T-helper 2 cell (primary cell): Measurements from ENCODE around the gene PKIG.
"Not testable (repeated sequence)": the region's sequence is repeated elsewhere in the genome, so short reads cannot be mapped to it uniquely, and the experiment has no call there.

Experiments
- DNase-seq, 5 experiments: peaks; one replicate each; pipeline versions ENCODE4 v3.0.0 to v3.0.0-alpha.2; 2012 to 2022

Gene PKIG

DNA sequence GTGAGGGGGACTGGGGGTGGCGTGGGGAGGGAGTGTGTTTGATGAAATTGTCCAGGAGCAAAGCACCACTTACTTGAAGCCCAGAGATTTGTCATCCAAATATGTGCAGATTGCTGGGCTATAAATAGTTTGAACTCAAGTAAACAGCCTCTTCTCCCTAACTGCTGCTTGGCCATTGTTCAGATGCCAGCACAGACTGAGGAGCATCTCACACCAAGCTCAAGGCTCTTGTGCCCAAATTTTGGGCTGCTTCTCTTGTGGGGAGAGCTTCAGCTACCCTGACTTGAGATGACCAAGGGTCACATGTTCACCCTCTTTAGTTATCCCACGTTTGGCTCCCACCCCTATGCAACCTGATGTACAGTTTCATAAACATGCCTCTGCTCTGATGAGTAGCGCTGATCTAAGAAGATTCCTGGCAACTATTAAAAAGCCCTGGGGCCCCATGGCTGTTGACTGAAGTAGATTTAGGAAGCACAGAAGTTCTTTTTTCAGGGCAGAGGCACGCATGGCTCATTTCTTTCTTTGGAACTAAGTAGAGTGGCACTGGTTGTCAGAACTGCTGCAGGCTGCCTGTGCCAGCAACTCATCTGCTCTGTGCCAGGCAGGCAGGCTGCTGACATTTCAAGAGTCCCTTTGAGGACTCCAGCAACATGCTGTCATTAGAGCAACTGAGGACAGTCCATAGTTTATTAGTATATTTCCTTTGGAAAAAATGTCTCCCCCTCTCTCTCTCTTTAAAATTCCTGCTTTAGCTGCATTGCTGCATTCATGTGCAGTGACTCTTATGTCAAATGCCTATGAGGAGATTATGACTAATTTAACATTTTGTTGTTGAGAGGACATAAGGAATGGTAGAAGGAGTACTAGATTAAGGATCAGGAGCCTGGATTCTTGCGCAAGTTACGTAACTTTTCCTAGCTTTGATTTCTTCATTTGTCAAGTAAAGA, 9.6 kb upstream of the PKIG start:
- no peak for DNase-seq

DNA sequence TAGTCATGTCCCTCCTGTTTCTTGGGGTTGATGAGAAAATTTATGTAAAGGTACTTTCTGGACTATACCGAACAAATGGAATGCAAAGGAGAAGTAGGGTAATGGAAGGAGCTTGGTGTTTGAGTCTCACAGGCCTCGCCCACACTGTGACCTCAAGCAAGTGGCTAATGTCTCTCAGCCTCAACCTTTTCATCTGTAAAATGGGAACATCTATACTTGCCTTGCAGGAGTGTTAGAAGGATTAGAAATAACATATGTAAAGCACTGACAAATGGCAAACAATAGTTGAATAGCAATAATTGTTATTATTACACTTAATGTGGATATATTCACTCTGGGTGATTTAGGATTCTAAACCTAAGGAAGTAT, 8.9 kb upstream of the PKIG start:
- no peak for DNase-seq

DNA sequence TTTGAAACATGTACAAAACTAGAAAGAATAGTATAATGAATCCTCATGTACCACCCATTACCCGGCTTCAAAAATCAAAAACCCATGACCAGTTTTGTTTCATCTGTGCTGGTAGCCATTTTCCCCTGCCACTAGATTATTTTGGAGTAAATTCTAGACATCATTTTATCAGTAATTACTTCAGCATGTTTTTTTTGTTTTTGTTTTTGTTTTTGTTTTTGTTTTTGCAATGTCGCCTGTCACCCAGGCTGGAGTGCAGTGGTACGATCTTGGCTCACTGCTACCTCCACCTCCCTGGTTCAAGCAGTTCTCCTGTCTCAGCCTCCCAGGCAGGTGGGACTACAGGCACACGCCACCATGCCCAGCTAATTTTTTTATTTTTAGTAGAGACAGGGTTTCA, 8.0 kb upstream of the PKIG start:
- DNase-seq: no peak

DNA sequence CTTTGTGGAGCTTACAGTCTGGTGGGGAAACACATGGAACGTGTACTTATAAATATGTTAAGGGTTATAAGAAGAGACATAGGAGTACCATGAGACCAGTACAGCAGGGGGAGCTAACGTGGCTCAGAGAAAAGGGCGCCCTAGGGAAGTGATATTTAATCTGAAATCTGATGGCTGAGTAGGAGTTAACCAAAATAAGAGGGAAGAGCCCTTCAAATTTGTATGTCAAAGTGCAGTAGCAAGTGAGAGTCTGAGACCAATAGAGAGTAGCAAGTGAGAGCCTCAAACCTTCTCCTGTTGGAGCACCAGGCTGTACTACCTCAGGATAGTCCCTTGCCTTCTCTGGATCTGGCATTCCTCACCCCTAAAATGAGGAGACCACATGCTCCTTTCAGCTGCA, 6.1 kb upstream of the PKIG start:
- no peak for DNase-seq

DNA sequence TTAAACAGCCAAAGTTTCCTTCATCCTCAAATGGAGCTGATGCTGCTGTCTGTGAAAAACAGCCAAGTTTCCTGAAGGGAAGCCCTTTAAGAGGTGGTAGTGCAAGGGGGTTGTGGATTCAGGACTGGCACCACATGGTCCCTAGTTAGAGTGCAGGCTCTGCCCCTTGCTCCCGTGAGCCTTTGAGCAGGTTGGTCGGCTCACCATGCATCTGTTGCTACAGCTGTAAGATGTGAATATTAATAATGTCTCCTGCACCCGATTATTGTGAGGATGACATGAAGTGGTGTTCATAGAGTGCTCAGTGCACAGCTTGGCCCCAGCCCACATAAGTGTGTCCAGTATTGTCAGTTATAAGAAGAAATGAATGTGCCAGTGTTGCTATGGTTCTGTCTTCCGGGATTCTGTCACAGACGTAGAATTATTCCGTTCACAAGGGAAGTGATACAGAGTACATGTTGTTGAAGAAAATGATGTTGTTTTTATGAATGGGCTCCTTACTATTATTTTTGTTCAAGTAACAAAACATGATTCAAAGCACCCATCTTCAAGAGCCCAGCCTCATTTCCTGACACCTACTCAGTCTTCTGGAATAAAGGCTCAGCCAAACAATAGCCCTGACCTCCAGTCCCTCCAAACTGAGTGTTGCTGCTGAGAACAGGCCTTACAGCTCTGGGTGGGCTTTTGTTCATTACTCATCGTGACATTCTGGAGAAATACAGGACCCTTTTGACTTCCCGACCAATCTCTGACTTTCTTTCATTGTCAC, 2.9 kb upstream of the PKIG start:
- DNase-seq: no peak

DNA sequence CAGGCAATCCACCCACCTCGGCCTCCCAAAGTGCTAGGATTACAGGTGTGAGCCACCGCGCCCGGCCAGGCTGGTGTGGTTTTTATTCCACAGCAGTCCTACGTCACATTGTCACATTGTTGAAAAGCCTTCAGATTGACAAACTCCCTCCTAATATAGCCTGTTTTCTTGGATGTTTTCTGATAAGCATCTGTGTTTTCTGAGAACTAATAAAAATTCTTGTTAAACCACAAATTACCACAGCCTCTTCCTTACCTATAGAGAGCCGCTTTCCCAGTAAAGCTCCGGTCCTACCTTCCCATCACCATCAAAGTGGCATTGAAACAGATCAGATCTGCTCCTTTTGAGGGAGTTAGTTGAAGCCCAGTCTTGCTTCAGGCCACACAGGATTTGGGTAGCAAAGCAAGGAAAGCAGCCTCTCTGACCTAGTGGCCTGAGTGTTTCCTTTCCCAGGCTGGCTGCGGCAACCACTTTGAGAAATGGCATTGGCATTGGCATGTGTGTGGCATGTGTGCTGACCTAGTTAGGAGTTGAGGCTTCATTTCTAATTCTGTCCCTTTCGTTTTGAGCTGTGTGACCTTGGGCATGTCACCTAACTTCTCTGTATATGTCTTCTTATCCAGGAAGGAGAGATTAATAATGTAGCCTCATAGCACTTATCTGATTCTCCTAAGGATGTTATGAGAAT, 1.7 kb upstream of the PKIG start:
- no peak for DNase-seq

DNA sequence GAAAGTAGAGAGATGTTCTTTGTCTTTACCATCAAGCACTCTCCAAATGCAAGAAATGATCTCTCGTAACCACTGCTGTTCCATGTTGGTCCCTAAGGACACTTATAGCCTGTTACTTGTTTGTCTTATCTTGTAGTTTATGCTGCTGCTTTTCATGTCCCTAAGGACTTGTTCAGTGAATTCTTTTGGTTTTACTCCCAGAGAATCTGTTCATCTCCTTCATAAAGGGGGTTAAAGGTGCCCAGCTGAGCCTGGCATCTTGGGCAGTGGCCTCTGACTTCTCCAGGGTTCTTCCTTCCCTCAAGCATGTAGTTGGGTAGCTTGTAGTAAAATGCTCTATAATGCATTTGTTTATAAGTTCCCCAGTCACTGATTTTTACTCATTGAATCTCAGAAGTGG, 864 bp upstream of the PKIG start:
- DNase-seq: no peak

DNA sequence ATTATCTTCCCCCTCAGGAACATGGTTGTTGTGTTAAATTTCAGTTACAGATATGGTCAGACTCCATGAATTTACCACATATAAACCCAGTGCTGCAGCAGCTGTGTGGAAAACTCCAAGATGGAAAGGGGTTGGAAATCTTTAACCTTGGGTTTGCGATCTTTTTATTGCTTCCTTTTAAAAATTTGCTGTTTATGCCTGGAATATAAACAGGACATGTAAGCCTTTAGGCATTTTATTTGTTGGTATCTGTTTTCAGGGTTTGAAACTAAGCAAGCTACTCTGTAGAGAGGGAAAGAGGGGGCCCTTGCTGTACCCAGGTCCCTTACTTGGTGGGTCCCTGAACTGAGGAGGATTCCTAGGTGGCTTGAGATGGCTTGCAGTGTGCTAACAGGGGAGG, 778 bp downstream of the PKIG start:
- no peak for DNase-seq

DNA sequence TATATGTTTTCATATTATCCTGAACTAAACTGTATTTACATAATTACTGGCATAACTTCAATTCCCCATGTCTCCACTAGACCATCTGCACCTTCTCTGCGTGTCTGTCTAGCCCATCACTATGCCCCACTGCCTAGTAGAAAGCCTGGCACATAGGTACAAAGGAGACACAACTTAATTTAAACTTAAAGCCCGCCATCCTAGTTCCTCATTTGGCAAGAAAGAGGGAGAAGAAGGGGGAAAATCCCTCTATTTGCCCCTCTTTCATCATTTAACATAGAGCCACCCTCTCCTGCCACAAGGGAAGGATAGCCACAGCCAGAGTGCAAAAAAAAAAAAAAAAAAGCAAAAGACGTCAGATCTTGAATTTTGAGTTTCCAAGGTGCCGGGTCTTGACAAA, 1.8 kb downstream of the PKIG start:
- no peak for DNase-seq

DNA sequence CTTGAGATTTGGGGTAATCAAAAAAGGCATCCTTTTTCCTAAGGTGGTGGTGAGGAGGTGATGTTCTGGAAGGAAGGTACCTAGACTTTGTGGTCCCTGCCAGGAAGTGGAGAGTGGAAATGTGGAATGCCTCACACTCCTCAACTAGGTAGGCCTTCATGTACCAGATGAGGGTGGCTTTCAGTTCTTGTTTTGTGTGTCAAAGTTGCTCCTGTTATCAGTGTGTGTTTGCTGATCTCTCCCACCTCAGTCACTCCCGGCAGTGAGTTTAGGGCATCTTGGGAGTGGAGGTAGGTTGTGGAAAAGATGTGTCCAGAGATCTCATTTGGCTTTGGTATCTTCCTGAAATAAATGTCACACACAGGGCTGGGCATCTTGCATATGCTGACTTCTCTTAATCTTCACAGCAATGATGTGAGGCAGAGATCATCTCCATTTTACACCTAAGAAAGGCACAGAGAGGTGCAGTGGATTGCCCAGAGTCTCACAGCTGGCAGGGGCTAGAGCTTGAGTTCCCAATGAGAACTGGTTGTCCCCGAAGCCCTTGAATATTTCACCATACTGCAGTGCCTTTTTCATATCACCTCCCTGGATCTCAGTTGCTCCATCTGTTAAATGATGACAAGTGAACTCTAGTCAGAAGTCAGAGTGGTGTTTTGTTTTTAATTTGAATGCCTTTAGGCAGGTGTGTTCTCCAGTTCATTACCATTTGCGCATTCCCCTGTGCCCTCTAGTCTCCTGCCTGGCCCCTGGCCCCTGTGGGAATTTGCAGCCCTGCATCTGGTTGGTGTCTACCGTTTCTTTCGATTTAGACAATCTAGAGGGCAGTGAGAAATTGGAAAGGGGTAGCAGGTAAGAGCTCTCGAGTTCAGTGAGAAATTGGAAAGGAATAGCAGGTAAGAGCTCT, 2.9 kb downstream of the PKIG start:
- DNase-seq: no peak

DNA sequence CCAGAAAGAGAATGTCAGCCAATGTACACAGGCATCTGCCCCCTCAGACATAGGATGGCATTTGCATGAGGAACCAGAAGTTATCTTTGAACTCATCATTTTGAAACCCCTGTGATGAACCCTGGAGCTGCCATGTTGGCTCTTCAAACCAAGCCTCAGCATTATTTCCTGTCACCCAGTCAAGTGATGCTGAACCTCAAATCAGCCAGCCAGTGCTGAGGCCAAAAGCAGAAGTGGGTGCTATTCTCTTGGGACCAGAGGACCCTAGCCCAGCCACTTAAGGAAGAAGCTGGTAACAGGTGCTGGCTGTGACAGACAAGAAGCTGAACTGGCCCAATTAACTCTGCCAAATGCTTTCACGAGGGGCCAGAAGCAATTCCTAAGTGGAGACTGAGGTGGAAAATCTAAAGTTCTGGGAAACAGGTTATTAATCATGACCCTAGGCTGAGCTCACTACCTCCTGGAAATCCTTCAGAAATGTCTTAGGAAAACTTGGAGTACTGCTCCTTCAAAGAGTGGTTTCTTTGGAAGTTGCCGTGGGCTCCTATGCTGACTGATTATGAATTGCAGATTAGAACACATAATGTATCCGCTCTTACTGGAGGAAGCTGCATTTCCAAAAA, 4.0 kb downstream of the PKIG start:
- peak in 1 of 5 experiments; percentile 29 for DNase-seq

DNA sequence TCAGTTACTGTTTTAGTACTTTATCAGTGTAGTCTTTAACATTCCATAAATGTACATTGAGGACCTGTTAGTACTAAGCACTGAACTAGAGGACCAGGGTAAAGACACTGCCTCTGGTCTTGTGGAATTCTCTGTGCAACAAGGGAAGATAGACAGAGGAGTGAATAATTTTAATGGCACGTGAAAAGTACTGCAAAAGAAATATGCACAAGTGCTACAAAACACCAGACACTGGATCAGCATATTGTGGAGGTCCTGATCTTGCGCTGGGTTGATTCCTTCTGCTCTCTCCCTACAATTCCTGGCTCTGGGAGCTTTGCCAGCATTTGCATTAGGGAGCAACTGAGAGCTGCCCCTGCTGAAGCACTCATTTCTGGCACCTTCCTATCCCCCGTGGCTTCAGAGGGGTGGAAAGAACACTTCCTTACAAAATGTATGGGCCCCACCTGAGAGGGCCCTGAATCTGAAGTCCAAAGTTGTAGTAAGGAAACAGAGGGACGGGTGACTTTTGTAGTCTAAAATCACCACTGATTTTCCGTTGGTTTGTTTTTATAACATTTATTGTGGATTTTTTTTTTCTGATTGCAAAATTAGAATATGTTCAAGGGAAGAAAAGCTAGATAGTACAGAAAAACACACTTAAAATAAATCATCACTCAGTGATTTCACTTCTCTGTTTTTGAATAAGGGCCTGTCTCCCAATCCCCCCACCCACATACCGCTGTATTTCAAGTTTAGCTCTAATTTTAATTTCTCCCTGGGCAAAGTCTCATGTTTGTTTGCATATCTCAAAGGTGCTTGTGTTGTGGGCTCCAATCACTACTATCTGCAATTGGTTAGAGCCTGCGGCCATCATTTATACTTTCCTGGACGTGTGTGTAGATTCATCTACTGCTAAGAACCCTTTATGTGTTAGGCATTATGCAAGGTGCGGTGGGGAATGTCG, 4.9 kb downstream of the PKIG start:
- DNase-seq: no peak

DNA sequence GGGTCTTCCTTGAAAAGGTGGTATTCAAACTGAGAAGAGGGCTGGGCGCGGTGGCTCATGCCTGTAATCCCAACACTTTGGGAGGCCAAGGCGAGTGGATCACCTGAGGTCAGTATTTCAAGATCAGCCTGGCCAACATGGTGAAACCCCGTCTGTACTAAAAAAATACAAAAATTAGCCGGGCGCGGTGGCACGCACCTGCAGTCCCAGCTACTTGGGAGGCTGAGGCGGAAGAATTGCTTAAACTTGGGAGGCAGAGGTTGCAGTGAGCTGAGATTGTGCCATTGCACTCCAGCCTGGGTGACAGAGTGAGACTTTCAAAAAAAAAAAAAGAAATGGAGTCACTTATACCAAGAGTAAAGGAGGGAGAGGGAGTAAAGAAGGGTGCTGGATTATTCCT, 5.9 kb downstream of the PKIG start:
- not testable (repeated sequence) for DNase-seq

DNA sequence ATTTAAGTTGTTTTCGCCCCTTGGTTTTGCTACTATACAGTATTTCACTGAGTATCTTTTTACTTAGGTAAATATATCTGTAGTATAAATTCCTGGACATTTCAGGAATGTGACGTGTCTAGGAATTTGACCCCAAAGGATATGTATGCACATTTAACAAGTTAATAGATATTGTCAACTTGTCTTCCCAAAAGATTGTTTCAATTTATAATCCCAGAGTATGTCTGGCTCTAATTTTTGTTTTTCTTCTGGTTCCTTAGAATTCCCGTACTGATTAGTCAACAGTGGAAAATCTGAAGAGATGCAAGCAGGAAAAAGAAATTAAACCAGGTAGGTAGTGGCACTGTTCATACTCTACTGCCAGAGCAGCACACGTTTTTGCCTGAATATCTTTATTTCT, 7.2 kb downstream of the PKIG start:
- no peak for DNase-seq

DNA sequence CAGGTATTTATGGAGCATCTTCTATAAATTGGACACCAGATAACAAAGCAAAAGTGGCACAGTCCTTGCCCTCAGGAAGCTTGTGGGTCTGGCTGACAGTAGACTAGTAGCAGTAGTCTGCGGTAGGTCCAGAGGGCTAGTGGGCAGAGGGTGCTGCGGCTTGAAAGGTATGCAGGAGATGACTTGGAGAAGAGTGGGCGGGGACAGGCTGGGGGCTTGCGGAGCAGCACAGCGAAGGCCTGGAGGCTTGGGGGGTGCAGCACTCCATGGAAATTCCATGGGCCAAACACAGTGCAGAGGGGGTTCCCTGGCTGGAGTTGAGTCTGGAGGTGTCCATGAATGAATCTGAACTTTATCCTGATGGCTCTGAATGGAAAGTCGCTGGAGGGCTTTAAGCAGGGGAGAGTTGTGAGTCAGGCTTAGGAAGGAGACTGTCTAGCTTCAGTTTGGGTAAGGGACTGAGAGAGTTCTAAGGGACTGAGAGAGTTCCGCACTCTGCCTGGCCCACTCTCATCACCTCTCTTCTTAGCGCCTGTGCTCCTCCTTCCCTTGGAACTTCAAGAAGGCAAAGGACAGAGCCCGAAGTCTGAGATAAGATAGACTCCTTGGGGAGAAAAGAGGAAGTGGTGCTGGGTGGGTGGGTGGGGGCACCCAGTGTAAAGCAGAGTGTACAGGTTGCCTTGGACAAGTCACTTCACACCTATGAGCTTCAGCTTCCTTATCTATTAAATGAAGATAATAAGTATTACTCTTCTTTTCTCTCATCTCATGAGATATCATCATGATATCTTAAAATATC, 8.8 kb downstream of the PKIG start:
- DNase-seq: no peak

DNA sequence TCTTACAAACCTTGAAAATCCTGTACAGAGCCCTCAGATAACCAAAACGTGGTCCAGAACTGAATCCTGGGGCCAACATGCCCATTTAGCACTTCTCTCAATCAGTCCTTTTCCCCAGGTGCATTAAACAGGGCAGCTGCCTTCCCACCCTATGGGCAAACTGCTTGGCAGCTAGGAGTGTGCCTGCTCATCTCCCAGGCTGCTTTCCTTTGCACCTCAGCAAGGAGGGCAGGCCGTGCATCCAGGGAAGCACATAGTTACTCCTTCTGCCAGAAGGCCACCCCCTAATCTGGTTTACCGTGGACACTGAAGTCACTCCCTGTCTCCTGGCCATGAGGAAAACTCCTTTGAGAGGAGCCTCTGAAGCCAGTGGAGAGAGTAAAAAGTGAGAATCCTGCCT, 10.0 kb downstream of the PKIG start:
- DNase-seq: no peak

DNA sequence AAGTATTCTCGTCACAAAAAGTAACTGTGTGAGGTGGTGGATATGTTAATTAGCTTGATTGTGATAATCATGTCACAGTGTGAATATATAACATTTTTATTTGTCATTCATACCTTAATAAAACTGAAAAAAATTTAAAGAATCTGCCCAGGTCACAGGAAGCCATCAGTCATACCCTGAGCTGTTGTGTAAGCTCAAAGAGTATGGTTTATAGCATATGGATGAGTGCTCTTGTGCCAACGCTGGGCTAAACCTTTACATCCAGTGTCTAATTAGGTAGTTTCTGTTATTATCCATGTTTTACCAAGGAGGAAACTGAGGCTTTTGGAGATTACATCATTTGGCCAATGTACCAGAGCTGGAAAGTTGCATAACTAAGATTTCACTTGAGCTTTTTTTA, 11.4 kb downstream of the PKIG start:
- no peak for DNase-seq

DNA sequence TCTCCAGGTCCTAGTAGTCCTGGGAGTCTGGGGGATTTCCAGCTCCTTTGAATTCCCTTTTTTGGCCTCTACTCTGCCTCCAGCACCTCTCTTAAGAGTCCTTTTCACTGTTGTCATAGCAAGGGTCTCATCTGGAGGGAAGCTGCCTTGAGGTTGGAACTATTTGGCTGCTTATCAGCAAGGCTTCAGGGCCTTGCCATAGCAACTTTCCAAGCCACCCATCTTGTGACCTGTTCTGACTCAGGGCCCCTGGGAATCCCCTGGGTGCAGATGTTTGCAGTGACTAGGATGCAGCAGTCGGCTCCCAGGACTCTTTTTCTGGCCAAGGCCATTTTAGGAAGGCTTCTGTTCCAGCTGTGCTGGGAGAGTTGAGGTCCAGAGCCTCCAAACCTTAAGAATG, 12.4 kb downstream of the PKIG start:
- DNase-seq: no peak

DNA sequence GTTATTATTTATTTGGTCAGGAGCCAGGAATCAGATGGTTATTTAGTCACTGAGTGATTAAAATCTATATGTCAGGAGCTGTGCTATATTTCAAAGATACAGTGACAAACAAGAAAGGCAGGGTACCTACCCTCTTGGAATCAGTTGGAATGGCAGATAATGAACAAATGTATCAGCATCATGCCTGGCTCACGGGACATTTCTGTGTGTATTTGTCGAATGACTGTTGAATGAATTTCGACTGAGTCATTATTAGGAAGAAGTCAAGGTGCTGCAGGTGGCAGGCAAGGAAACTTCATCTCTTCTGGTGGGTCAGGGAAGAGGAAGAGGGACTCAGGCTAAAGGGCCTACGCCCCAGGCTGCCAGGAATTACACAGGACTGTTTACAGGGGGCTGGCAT, 13.6 kb downstream of the PKIG start:
- DNase-seq: no peak

DNA sequence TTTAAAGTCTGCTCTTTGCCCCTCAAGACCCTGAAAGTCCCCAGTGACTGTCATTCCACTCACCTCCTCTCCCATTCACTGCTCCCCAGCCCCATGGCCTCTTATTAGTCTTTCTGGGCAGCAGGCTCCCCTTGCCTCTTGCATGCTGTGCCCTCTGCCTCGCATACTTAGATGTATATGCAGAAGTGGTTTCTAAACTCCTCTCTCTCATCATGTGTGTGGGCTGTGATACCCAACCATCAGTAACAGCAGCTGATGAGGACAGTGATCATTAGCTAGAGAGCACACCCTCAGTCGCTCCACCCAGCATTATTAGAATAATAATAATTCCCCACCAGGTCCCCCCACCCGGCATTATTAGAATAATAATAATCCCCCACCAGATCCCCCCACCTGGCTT, 14.5 kb downstream of the PKIG start:
- no peak for DNase-seq
